Stimulated activated effector memory CD8-positive, alpha-beta T cell treated with anti-CD3 and anti-CD28 coated beads, Interleukin-12 subunit alpha, Interleukin-12 subunit beta, amount 100 ng/mL, for 72 hours (primary cell): ENCODE results near the gene ARHGAP22.

Source experiments
- ATAC-seq: fragments of 150-1000 bp; cut with Tn5 transposase; 2 replicates; pipeline ENCODE4 v1.10.0; 2021
- DNase-seq, 2 donors: peaks; one replicate each; pipeline ENCODE4 v3.0.0; 2021 to 2022; ENCODE audit warnings: low spot score in 2 of 2
- H3K27ac Mint-ChIP-seq: one replicate; pipeline ENCODE4 v1.8.0; 2022; ENCODE audit warnings: mild to moderate bottlenecking, mixed read lengths
- H3K36me3 Mint-ChIP-seq: one replicate; pipeline ENCODE4 v1.8.0; 2022; ENCODE audit warnings: mild to moderate bottlenecking, mixed read lengths
- H3K4me1 Mint-ChIP-seq: one replicate; pipeline ENCODE4 v1.8.0; 2022; ENCODE audit warnings: mixed read lengths
- H3K4me3 Mint-ChIP-seq: one replicate; pipeline ENCODE4 v1.8.0; 2022; ENCODE audit warnings: mild to moderate bottlenecking, mixed read lengths
- H3K9me3 Mint-ChIP-seq: one replicate; pipeline ENCODE4 v1.8.0; 2022; ENCODE audit warnings: mixed read lengths

ARHGAP22 gene

GRCh38 chr10:48504141-48504885 is 100.6 kb downstream of the ARHGAP22 start:
- no peaks in the 10 kb centered on the region for H3K4me1 Mint-ChIP-seq
- DNase-seq (no peak), ATAC-seq (no peak)
- H3K27ac Mint-ChIP-seq: no peak overlapping the region
- no peaks in the 10 kb centered on the region for H3K36me3 Mint-ChIP-seq
- H3K4me3 Mint-ChIP-seq: no peak overlapping the region
- H3K9me3 Mint-ChIP-seq: no peaks in the 10 kb centered on the region

GRCh38 chr10:48503293-48503911 is 101.5 kb downstream of the ARHGAP22 start:
- Mint-ChIP-seq H3K27ac (no peak overlapping the region), H3K4me1 (no peaks in the 10 kb centered on the region), H3K36me3 (no peaks in the 10 kb centered on the region), H3K9me3 (no peaks in the 10 kb centered on the region), H3K4me3 (no peak overlapping the region)
- DNase-seq (no peak), ATAC-seq (no peak)

- no peak for DNase-seq
- no peak for ATAC-seq
- no peaks in the 10 kb centered on the region for H3K9me3 Mint-ChIP-seq
- no peaks in the 10 kb centered on the region for H3K36me3 Mint-ChIP-seq
- no peaks in the 10 kb centered on the region for H3K4me1 Mint-ChIP-seq
- no peak overlapping the region for H3K4me3 Mint-ChIP-seq
- H3K27ac Mint-ChIP-seq: no peak overlapping the region
Measured at GRCh38 chr10:48502791-48503190, 102.1 kb downstream of the ARHGAP22 start.

- no peaks in the 10 kb centered on the region for H3K36me3 Mint-ChIP-seq
- H3K4me3 Mint-ChIP-seq: no peak overlapping the region
- H3K9me3 Mint-ChIP-seq: no peaks in the 10 kb centered on the region
- H3K4me1 Mint-ChIP-seq: no peaks in the 10 kb centered on the region
- H3K27ac Mint-ChIP-seq: no peak overlapping the region
- DNase-seq (no peak), ATAC-seq (no peak)
Measured at GRCh38 chr10:48501787-48502771, 102.8 kb downstream of the ARHGAP22 start.

GRCh38 chr10:48501226-48501625 is 103.6 kb downstream of the ARHGAP22 start:
- ATAC-seq: no peak
- no peaks in the 10 kb centered on the region for H3K36me3 Mint-ChIP-seq
- H3K4me1 Mint-ChIP-seq: no peaks in the 10 kb centered on the region
- H3K4me3 Mint-ChIP-seq: no peak overlapping the region
- no peak overlapping the region for H3K27ac Mint-ChIP-seq
- DNase-seq: no peak
- H3K9me3 Mint-ChIP-seq: no peaks in the 10 kb centered on the region

- no peak overlapping the region for H3K4me3 Mint-ChIP-seq
- H3K9me3 Mint-ChIP-seq: no peaks in the 10 kb centered on the region
- H3K36me3 Mint-ChIP-seq: no peaks in the 10 kb centered on the region
- ATAC-seq (no peak), DNase-seq (no peak)
- H3K27ac Mint-ChIP-seq: no peak overlapping the region
- no peaks in the 10 kb centered on the region for H3K4me1 Mint-ChIP-seq
Measured at GRCh38 chr10:48500771-48501170, 104.1 kb downstream of the ARHGAP22 start.

GRCh38 chr10:48498940-48499510 is 105.8 kb downstream of the ARHGAP22 start:
- ATAC-seq (no peak), DNase-seq (no peak)
- Mint-ChIP-seq H3K36me3 (no peaks in the 10 kb centered on the region), H3K4me3 (no peak overlapping the region), H3K27ac (no peak overlapping the region), H3K9me3 (no peaks in the 10 kb centered on the region), H3K4me1 (peaks cover 9% of the 10 kb centered on the region)

GRCh38 chr10:48497780-48498770 is 106.8 kb downstream of the ARHGAP22 start:
- H3K36me3 Mint-ChIP-seq: no peaks in the 10 kb centered on the region

GRCh38 chr10:48496831-48497779 is 107.8 kb downstream of the ARHGAP22 start:
- Mint-ChIP-seq H3K27ac (no peak overlapping the region), H3K4me1 (peaks cover 9% of the 10 kb centered on the region), H3K4me3 (no peak overlapping the region), H3K36me3 (no peaks in the 10 kb centered on the region), H3K9me3 (no peaks in the 10 kb centered on the region)
- DNase-seq (no peak), ATAC-seq (no peak)

More at GRCh38 chr10:48497780-48498770, 106.8 kb downstream of the ARHGAP22 start:
- ATAC-seq: no peak
- H3K27ac Mint-ChIP-seq: no peak overlapping the region
- H3K4me1 Mint-ChIP-seq: peaks cover 9% of the 10 kb centered on the region
- no peak for DNase-seq
- H3K4me3 Mint-ChIP-seq: no peak overlapping the region
- H3K9me3 Mint-ChIP-seq: no peaks in the 10 kb centered on the region

GRCh38 chr10:48496105-48496830 is 108.6 kb downstream of the ARHGAP22 start:
- ATAC-seq (no peak), DNase-seq (no peak)
- Mint-ChIP-seq H3K36me3 (no peaks in the 10 kb centered on the region), H3K4me1 (peaks cover 9% of the 10 kb centered on the region), H3K27ac (no peak overlapping the region), H3K9me3 (no peaks in the 10 kb centered on the region), H3K4me3 (no peak overlapping the region)

- Mint-ChIP-seq H3K9me3 (no peaks in the 10 kb centered on the region), H3K36me3 (no peaks in the 10 kb centered on the region), H3K4me1 (peaks cover 9% of the 10 kb centered on the region), H3K4me3 (no peak overlapping the region), H3K27ac (no peak overlapping the region)
- ATAC-seq: no peak
- DNase-seq: no peak
Measured at GRCh38 chr10:48495282-48496045, 109.4 kb downstream of the ARHGAP22 start.

- ATAC-seq: no peak
- no peaks in the 10 kb centered on the region for H3K9me3 Mint-ChIP-seq
- H3K27ac Mint-ChIP-seq: no peak overlapping the region
- peaks cover 9% of the 10 kb centered on the region for H3K4me1 Mint-ChIP-seq
- no peak for DNase-seq
- H3K36me3 Mint-ChIP-seq: no peaks in the 10 kb centered on the region
- H3K4me3 Mint-ChIP-seq: no peak overlapping the region
Measured at GRCh38 chr10:48494611-48495010, 110.3 kb downstream of the ARHGAP22 start.
